HG02610 (cell line): ENCODE measurements around the gene CNTN4.
"Not testable (repeated sequence)": the region's sequence is repeated elsewhere in the genome, so short reads cannot be mapped to it uniquely, and the experiment has no call there.

Experiments
- ATAC-seq: cut with Tn5 transposase; IDR thresholded peaks from one replicate; pipeline ENCODE4 v1.9.1; 2021; ENCODE audit warnings: mild to moderate bottlenecking, moderate library complexity; ENCODE audit not compliant: unreplicated experiment

Gene CNTN4

DNA sequence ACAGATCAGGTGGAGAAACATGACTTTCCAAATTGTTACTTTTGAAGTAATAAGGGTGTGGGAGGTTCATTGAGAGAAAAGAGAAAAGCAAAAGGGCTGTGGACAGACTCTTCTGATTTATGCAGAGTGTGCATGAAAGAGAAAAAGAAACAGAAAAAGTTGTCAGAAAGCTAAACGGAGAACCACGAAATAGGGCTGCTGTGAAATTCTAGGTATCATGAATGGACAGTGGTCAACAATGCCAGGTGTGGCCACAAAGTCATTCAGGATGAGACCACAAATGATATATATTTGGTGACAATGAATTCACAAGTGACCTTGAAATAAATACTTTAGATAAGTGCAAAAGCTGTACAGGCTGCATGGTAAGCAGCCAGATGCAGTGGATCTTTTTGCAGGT is 841.4 kb downstream of the CNTN4 start:
- ATAC-seq = no peak

DNA sequence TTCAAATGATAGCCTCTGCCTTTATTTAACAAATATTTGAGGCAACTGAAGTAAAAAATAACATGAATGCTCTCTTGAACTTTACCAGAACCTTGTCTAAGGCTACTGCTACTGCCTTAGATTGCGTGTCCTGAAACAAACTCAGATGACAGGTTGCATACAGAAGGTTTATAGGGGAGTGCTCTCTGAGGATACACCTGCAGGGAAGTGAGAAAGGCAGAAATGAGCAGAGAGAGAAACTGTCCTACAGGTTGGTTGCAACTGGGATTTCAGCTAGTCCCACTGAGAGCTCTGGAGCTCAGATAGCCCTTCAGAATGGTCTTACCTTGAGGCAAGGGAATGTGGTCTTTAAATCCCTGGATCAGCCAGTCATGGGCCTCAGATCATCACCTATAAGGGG is 846.0 kb downstream of the CNTN4 start:
- peak; percentile 71 for ATAC-seq

DNA sequence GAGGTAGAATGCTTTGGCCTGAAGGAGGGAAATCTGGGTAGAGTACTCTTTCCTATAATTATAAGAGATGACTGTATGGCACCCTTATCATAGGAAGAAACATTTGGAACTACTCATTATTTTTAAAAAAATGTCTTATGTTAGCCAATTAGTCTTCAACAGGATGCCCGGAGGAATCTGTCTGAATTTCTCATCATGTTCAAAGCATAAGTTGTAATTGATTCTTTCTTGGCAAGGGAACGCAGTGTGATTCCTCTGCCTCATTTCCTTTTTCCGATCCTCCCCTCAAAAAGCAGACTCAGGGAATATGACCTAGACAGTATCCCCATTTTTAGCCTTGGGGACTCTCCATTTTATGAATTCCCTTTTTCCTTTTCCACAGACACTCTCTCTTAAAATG is 846.5 kb downstream of the CNTN4 start:
- ATAC-seq = no peak

DNA sequence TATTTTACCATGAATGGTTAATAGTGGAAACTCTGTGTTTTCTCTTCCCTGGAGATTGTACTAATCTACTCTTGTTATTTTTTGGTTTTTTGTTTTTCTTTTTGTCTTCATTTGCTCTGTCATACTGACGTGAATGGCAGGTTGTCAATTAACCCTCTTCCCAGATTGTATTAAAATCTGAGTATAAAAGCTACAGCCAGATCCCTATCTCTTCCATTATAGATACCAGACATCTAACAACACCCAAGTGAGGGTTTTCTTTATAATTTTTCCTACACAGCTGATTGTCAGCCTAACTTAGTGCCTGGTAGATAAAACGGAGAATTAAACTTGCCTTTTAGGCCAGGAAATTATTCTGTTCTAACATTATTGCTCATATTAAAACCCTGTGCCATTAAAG is 848.9 kb downstream of the CNTN4 start:
- ATAC-seq = no peak

DNA sequence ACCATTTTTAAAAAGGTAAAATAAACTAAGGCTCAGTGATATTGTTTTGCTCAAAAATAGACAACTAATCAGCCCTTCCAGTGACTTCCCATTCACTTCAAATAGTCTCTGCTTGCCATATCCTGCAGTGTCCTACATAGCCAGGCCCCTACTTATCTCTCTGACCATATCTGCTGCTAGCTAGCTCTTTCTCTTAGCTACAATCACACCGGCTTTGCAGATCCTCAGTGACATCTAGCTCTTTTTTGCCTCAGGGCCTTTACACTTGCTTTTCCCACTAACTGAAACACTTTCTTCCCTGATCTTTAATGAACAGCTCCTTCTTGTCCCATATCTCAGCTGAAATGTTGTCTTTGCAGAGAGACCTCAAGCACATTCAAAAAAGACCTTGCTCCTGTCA is 850.2 kb downstream of the CNTN4 start:
- no peak for ATAC-seq

DNA sequence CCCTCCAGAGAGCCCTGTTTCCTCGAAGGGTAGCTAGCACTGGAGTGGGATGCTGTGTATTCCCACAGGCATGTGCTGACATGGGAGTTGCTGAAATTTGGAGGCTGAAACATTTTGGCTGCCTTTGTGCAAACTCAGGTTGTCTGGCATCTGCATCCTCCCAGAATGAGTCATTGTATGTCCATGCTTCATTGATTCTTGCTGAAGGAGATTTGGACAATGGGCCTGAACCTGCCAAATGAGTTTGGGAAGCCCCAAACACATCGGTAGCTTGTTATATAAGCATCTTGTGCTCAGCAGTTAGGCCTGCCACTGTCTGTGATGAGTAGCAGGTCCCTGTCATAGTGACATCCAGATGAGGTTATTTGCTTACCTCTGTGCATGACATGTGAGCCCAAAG is 851.5 kb downstream of the CNTN4 start:
- ATAC-seq = no peak

DNA sequence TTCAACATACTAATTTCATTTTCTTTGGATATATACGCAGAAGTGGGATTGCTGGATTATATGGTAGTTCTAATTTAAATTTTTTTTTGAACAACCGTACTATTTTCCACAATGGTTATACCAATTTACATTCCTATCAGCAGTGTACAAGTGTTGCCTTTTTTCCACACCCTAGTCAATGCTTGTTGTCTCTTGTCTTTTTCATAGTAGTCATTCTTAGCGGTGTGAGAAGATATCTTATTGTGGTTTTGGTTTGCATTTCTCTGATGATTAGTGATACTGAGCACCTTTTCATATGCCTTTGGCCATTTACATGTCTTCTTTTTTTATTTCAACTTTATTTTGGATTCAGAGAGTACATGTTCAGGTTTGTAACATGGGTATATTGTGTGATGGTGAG is 858.4 kb downstream of the CNTN4 start:
- no peak for ATAC-seq

DNA sequence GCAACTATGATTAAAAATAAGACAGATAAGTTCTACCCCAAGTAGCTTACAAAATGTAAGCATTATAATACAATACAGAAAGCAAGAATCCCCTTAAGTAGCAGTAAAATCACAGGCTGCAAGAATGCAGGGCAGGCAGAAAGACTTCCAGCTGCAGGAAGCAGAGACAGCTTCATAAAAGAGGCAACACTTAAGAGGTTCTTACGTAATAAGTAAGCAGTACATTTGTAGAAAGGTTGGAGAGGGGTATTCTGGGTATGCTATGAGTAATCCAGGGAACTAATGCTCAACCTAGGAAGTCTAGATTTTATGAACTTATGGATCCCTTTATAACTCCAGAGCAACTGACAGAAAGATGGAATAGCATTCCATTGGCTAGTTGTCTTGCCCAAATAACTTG is 859.9 kb downstream of the CNTN4 start:
- no peak for ATAC-seq

DNA sequence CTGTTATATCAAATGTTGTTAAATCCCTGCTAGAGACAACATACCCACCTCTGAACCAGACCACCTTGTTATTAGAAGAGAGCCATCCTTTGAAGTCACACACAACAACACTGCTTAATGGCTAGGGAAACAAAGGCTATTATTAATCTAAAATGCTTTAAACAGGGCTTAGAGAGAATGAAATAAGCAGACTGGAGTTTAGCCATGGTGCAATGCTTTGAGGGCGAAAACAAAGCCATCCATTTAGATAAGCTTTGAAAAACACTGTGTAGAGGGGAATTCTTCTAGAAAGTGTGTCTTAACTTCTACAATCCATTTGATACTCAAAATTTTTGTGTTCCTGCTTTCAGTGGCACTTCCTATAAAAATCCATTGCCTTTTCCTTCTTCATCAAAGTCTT is 862.9 kb downstream of the CNTN4 start:
- no peak for ATAC-seq

DNA sequence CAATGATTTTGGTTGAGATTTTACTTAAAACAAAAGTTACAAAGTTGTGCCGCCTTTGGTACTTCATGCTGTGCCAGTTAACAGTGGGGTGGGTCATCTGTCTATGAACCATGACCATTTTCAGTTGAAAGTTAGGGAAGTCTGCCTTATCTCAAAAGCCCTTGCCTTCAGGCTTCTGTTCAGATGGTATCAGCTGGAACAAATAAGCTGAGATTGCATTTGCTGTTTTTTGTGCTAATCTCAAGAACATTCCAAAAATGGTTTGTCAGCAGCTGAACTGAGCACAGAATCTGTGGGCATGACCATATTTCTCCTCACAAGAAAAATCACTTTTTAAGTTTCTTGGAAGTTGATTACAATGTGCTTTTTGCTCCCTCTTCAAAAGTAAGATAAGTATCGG is 869.2 kb downstream of the CNTN4 start:
- ATAC-seq = no peak

DNA sequence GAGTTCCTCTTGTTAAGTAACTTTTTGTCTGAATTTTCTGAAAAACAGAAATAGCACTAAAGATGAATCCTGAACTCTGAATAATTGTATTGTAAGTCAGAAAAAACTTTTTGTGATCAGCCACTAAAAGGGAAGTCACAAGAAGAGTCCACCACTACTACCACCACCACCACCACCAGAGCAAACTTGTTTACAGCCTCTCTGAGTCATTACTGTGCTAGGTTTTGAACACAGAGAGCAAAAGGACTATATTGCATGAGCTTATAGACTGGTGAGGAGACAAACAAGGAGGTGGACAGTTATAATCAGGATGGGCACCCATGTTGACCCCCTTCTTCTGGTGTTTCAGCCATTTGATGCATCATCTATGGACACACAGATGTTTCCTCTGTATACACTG is 869.8 kb downstream of the CNTN4 start:
- ATAC-seq = peak; percentile 52

DNA sequence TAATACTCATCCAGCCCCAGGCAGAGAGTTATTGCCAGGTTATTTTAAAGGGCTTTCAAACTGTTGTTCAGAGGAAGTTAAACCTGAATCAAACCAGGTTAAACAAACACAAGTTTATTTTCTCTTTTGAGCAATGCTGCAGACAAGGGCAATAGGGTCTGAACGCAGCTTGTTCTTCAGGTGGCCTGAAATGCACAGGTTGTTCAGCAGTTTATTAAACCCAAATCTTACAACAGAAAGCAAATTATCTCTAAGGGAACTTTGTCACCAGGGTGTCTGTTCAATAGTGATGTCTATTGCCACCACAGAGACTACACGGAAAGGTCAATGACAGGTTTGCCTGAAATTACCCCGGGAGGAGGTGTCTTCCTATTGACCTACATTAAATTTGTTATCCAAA is 877.5 kb downstream of the CNTN4 start:
- ATAC-seq = no peak

DNA sequence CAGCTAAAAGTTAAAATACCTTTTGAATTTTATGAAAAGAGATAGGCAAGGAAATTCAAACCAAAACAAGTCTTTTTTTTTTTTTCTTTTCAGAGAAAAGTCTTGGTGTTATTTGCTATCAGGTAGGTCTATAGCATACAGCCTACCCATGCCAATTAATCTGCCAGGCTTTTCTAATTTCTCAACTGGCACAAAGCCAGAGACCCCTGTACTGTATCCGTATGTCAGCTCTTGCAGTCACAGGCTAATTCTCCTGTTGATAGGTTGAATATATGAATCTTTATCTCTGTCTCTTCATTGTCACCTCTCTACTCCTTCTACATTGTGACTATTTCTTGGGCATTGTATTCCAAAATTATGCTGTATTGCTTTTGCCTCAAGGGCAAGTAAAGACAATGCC is 878.1 kb downstream of the CNTN4 start:
- ATAC-seq = no peak

DNA sequence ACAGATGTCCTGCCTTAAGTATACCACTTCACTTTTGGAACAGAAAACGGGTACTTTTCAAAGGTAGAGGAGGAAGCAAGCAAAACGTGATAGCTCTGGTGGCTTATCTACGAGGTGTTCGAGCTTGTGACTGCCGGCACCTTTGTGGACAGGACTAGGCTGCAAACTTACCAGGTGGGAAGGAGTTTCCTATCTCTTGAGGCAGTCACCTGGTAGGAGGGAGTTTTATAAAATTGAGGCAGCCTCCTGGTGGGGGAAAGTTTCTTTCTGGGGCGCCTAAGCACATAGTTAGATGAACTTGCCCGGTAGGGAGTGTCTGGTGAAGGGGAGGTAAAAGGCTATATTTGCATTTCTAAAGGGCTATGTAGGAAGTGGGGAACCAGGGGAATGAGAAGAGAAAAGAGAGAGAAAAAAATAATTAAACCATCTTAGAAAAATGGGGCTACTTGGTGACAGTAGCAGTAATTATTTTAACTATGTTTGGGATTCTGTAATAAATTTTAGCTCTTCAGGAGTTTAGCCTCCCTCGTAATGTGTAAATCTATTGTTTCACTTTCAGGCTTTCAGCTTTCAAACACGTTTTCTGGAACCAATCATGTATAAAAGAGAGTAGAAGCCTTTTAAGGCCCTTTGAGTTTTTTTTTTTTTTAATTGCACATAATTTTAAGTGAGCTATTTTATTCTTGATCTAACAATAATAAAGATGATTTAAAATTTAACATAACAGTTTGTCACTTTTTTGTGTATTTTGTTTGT is 880.5 kb downstream of the CNTN4 start:
- no peak for ATAC-seq

DNA sequence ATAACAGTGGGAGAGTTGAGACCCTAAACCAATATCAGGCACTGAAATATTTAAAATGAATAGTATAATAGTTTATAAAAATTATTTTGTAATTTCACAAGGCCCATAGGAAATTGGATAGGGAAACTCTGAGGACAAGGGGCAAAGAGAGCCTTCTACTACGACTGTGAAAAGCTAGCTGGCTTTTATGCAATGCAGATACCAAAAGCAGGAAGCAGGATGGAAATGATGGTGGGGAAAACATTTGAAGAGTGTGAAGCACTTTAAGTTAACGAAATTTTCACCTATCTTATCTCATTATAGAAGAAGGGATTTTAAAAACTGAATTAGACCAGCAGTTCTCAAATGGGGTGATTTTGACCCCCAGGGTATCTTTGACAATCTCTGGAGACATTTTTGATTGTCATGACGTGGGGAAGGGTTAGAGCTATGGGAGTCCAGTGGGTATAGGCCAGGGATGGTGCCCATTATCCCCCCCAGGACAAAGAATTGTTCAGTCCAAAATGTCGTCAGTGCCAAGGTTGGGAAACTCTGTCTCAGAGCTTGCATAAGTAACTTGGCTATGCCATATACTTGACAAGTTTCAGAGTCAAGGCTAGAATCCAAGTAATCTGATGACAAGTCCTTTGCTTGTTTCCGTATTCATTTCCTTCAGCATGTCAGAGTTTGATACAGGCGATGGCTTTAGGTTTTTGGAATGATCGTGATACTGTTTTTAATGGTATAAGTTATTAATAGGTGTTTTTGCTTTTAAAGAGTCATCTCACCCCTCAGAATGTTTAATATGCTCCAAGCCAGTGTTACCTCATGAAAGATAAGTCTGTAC is 885.6 kb downstream of the CNTN4 start:
- ATAC-seq = no peak

DNA sequence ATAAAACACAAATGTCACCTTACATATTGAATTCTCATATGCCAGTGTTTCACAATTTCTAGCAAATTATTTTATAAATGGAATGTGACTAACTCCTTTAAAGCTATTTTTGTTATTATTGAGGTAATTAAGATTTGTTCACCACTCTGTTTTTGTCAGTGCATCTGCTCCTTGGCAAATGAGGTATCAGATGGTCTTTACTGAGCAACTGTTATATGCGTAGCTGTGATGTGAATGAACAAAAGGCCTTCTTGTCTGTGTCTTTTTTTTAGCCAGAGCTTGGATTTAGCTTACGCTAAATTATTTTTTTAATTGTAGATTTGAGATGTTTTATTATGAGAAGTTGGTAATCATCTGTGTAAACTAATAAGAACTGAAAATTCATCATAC is 886.2 kb downstream of the CNTN4 start:
- no peak for ATAC-seq

DNA sequence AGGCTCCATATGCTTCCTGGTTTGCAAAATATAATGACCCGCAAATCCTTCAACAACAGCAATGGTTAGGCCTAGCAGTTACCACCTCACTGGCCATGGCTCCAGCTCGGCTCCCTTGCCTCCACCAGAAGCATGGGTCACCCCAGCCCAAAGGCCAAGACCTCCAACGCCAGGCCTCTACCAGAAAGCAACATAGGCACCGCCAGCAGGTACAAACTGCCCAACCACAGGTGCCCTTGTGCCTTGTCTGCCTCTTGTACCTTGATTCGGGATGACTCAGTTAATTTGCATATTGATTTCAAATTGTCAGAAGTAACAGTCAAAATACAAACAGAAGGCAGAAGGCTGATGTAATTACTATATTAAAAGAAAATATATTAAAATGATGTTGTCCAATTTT is 886.8 kb downstream of the CNTN4 start:
- no peak for ATAC-seq

DNA sequence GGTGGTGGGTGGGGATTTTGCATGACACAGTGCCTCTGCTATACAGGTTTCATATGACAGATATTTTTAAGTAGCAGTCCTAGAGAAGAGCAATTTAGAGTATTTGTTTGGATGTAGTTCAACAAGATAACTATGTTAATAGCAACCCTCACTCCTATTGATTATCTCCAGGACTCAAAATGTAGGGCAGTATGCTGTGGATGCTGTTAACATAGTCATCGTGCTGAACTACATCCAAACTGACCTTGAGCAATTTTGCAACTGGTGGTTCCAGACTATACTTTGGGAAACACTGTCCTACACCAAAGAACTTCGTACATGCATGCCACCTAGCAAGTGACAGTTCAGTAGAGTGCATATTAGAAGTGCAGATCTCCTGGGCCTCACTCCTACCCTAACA is 893.9 kb downstream of the CNTN4 start:
- ATAC-seq = no peak

DNA sequence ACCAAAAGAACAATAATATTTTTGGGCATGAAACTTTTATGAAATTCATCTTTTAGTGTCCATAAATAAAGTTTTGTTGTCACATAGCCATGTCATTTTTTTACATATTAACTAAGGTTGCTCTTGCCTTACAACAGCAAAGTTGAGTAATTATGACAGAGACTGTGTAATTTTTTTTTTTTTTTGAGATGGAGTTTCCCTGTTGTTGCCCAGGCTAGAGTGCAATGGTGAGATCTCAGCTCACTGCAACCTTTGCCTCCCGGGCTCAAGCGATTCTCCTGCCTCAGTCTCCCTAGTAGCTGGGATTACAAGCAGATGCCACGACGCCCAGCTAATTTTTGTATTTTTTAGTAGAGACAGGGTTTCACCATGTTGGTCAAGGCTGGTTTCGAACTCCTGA is 894.5 kb downstream of the CNTN4 start:
- ATAC-seq = not testable (repeated sequence)

DNA sequence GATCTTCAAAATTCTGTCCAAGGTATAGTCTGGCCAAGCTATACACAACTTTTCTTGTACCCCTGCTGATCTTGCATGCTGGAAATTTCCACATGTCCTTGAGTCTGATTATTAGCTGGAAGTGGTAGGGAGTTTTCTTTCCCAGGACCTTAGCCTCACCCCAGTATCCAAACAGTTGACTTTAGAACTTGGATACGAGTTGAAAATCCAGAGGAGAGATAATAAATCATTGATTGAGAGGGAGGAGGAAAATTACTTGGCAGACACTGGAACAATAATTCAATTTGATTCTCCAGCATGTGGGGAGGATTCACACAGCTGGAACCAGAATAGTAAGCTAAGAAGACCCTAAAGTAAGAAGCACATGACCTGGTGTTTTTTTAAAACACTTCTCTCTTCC is 895.1 kb downstream of the CNTN4 start:
- no peak for ATAC-seq

DNA sequence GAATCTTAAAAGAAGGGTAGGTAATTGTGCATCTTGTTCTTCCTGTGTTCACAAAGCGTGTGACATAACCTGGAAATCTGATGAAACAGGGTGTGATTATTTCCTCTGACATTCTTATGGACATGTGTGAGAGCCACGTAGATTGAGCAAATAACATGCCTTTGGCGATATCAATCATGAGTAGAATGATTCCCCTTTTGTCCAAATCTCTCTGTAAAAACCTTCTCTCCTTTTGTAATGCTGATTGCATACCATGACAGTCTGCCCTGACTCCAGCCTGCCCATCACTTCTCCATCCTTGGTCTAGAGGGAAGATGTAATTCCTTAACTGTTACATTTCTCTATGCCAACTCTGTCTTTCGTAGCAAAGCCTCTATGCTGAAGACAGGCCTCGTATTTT is 896.5 kb downstream of the CNTN4 start:
- no peak for ATAC-seq

DNA sequence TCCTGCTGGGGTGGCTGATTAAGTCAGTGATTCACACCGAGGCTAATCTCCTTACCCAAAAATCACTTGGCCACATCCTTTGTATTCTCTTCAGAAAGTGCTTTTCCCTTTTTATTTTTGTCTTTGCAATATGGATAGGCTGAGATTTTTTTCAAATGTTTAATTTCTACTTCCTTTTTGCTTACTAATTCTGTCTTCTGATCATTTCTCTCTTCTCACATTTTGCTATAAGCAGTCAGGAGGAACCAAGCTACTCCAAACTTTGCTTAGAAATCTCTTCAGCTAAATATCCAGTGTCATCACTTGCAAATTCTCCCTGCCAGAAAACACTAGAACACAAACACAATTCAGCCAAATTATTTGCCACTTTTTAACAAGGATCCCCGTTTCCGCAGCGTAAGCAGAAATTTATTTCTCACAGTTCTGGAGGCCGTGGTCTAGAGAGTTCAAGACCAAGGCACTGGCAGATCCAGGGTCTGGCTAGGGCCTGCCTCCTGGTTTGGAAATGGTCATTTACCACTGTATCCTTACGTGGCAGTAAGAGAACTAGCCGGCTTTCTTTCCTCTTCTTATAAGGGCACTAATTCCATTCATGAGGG is 906.6 kb downstream of the CNTN4 start:
- ATAC-seq = no peak
